ENCODE measurements around the gene USP51.

DNA sequence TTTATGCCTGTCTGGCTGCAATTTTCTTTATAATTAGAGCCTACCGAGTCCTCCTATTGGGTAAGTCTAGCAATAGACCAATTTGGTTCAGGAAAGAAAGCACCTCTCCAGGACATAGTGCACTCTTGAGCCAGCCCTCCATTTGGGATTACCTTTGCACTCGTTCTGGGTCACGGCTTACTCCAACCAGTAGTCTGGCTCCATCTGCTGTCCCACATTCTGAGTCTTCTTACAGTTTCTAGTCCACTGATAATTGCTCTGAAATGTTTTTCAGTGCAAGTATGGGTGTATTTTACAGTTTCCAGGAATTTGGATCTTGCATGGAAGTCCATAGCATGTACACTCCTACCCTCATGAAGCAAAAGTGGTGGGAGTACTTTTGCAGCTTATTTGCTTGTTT, 34.8 kb upstream of the USP51 start:
- TF ChIP-seq CTCF (IDR thresholded peaks at IDR 0.05) (no peak), POLR2A (IDR thresholded peaks at IDR 0.05) (no peak)

Data from uterus (tissue), 2 donors.